SJCRH30 (cell line): Measurements from ENCODE around the gene SRC. TPM values are rescaled to one million over a fixed set of nuclear protein-coding genes. Genes with fewer than 3 reads are reported as not detected.
A peak's percentile ranks its signal among the peaks of the same experiment; 100 is the strongest.

Experiments
- DNase-seq, 2 experiments: peaks; one replicate each; pipeline ENCODE4 v3.0.0-alpha.2; 2015 to 2020
- H3K27ac ChIP-seq: fragments of 250-450 bp; sonication (Bioruptor Pico); 2 replicates; pipeline ENCODE4 v1.5.1; 2020; ENCODE audit warnings: mild to moderate bottlenecking, moderate library complexity
- H3K27me3 ChIP-seq: fragments of 250-450 bp; sonication (Bioruptor Pico); 2 replicates; pipeline ENCODE4 v1.5.1; 2020; ENCODE audit warnings: mild to moderate bottlenecking, moderate library complexity
- H3K36me3 ChIP-seq: fragments of 250-450 bp; sonication (Bioruptor Pico); 2 replicates; pipeline ENCODE4 v1.5.1; 2020; ENCODE audit warnings: mild to moderate bottlenecking, moderate library complexity
- H3K4me1 ChIP-seq: fragments of 250-450 bp; sonication (Bioruptor Pico); 2 replicates; pipeline ENCODE4 v1.5.1; 2020; ENCODE audit warnings: mild to moderate bottlenecking, moderate library complexity
- H3K4me3 ChIP-seq: fragments of 250-450 bp; sonication (Bioruptor Pico); 2 replicates; pipeline ENCODE4 v1.5.1; 2020; ENCODE audit warnings: mild to moderate bottlenecking, moderate library complexity
- H3K9me3 ChIP-seq: fragments of 250-450 bp; sonication (Bioruptor Pico); replicated peaks from 2 replicates; pipeline ENCODE4 v1.5.1; 2020; ENCODE audit warnings: mild to moderate bottlenecking, moderate library complexity
- total RNA-seq: library from RNA; depleted of rRNA; stranded (reverse); fragments of >200 nt; shearing (Covaris generic); gene quantifications from 2 replicates; pipeline ENCODE4 v1.2.3, GENCODE V29; 2014

The SRC gene
- total RNA-seq, 1 experiment from 2014 or later = 15.4 TPM

DNA sequence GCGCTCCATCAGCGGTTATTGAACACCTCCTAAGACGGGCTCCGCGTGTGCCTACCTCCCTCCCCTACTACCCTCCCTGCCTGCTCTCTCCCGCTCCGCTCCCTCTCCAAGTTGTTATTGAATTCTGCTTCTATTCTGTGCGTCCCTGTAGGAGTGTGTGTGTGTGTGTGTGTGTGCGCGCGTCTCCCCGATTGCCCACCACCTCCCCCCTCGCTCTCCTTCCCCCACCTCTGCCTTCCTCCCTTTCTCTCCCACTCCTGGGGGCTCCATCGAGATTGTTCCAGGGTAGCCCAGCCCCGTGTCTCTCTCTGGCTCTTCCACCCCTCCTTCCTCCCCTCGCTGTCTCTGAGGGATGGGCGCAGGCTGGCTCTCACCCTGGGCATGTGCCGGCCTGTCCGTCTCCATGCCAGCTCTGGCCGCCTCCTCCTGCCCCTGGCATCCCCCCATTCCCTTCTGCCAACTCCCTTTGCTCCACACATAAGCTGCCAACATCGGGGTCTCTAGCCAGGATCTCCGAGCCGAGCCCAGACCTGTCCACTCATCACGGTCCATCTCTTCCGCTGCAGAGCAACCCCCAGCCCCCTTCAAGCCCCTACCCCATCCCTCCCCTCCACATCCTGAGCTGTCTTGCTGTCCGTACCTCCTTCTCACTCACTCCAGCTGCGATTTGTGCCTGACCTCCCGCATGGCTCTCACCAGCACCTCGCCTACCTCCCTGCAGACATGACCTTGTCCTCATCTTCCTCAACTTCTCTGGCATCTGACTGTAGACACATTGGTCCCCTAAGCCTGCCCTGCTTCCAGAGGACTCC, 68.5 kb downstream of the SRC start:
- Histone ChIP-seq H3K9me3 (no peaks in the 10 kb centered on the region), H3K36me3 (no peaks in the 10 kb centered on the region), H3K27me3 (peaks cover 28% of the 10 kb centered on the region), H3K4me3 (no peak overlapping the region), H3K27ac (no peak overlapping the region), H3K4me1 (peaks cover 24% of the 10 kb centered on the region)
- DNase-seq = peak in 1 of 2 experiments; percentile 21

- H3K4me1 ChIP-seq = peaks cover 24% of the 10 kb centered on the region
Observed at GRCh38 chr20:37415118-37416085, 69.5 kb downstream of the SRC start.

DNA sequence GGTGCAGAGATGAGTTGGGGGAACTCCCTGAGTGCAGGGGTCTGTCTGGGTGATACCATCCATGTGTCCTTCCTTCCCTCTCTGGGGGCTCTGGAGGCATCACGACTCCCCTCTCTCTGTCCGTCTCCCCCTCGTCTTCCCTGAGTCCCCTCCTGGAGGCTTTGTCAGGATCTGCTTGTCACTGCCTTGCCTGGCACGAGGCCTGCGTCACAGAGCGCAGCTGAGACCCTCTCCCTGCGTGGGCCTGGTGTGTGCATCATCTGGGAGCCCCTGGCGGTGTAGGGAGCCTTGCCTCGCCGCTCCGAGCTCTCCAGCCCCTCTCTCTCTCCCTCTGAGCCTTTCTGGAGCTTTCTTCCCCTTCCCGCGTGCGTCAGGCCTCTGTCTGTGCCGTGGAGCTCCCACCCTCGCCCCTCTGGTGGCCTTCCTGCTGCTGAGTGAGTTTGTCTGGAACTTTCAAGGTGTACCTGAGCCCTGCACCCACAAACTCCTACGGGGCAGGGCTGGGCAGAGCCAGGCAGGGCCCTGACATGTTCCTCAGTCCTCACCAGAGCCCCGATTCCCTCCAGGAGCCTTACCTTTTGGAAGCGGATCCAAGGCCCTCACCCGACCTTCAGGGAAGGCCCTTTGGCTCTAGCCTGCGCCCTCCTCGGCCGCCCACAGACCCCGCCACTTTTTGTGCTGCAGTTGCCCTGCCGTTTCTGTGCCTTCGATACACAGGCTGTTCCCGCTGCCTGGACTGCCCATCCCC, 70.3 kb downstream of the SRC start:
- Histone ChIP-seq H3K9me3 (no peaks in the 10 kb centered on the region), H3K27me3 (peaks cover 32% of the 10 kb centered on the region), H3K4me3 (no peak overlapping the region), H3K36me3 (no peaks in the 10 kb centered on the region), H3K4me1 (peaks cover 20% of the 10 kb centered on the region), H3K27ac (no peak overlapping the region)
- DNase-seq = no peak

More at GRCh38 chr20:37415118-37416085, 69.5 kb downstream of the SRC start:
- Histone ChIP-seq H3K36me3 (no peaks in the 10 kb centered on the region), H3K27ac (no peak overlapping the region), H3K9me3 (no peaks in the 10 kb centered on the region), H3K27me3 (peaks cover 28% of the 10 kb centered on the region), H3K4me3 (no peak overlapping the region)
- DNase-seq = peak in 1 of 2 experiments; percentile 15

GRCh38 chr20:37416848-37417616, 71.1 kb downstream of the SRC start:
- H3K4me3 ChIP-seq = no peak overlapping the region
- no peak overlapping the region for H3K27ac ChIP-seq
- DNase-seq = no peak
- no peaks in the 10 kb centered on the region for H3K9me3 ChIP-seq
- peaks cover 20% of the 10 kb centered on the region for H3K4me1 ChIP-seq
- peaks cover 39% of the 10 kb centered on the region for H3K27me3 ChIP-seq
- no peaks in the 10 kb centered on the region for H3K36me3 ChIP-seq

- no peak for DNase-seq
- H3K4me3 ChIP-seq = no peak overlapping the region
- no peaks in the 10 kb centered on the region for H3K36me3 ChIP-seq
- H3K9me3 ChIP-seq = no peaks in the 10 kb centered on the region
- peaks cover 43% of the 10 kb centered on the region for H3K27me3 ChIP-seq
- H3K4me1 ChIP-seq = peaks cover 19% of the 10 kb centered on the region
- H3K27ac ChIP-seq = no peak overlapping the region
Observed at GRCh38 chr20:37417617-37418467, 71.9 kb downstream of the SRC start.

DNA sequence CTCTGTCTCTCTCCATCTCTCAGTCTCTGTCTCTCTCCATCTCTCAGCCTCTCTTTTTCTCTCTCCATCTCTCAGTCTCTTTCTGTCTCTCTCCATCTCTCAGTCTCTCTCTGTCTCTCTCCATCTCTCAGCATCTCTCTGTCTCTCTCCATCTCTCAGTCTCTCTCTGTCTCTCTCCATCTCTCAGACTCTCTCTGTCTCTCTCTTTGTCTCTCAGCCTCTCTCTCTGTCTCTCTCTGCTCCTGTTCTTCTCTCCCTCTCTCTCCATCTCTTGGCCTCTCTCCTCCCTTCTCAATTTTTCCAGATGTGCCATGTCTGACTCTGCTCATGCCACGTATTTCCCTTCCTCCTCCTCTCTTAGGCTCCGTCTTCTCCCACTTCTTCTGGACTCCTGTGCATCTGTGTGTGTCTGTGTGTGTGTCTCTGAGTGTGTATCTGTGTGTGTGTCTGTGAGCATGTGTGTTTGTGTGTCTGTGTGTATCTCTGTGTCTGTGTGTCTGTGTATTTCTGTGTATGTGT, 72.7 kb downstream of the SRC start:
- Histone ChIP-seq H3K27me3 (peaks cover 45% of the 10 kb centered on the region), H3K4me3 (no peak overlapping the region), H3K4me1 (peaks cover 11% of the 10 kb centered on the region), H3K27ac (no peak overlapping the region), H3K9me3 (no peaks in the 10 kb centered on the region), H3K36me3 (no peaks in the 10 kb centered on the region)
- DNase-seq = no peak

DNA sequence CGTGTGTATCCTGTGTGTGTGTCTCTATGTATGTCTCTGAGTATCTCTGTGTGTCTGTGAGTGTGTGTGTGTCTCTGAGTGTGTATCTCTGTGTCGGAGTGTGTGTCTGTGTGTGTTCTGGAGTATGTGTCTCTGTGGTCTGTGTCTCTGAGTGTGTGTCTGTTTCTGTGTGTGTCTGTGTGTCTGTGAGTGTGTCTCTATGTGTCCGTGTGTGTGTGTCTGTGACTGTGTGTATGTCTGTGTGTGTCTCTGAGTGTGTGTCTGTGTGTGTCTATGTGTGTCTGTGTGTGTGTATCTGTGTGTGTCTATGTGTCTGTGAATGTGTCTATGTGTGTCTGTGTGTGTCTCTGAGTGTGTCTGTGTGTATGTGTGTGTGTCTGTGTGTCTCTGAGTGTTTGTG, 73.4 kb downstream of the SRC start:
- Histone ChIP-seq H3K4me3 (no peak overlapping the region), H3K4me1 (peaks cover 9% of the 10 kb centered on the region), H3K36me3 (no peaks in the 10 kb centered on the region), H3K9me3 (no peaks in the 10 kb centered on the region), H3K27me3 (peaks cover 43% of the 10 kb centered on the region), H3K27ac (no peak overlapping the region)
- no peak for DNase-seq

DNA sequence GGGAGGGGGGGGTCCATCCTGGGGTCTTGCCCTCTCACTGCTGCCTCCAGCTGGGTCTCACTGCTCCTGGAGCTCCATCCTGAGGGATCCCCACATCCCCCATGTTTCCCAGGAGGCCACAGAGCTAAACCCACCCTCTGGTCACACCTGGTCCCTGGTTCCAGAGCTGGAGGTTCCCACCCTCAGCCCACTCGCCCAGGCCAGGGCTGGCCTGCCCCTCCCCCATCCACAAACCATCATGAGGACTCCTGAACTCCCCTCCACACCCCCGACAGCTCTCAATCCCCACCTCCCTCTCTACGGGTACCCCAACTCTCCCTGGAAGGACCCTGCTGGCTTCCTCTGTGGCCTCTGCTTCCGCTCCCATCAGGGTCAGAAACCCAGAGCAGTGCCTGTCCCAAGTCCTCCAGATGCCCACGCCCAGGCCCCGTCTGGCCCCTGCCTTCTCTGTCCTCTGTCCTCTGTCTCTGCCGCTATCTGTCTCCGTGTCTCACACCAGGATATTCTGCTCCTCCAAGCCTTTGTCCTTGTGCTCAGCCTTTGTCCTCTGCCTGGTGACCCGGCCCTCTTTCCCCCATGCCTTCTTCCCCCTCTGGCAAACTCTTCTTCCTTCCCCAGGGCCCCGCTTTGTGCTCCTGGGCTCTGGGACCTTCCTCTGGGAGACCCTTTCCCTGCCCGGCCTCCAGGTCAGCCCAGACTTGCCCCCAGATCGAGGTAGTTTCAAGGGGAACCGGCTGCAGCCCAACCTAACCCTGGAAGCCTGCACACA, 74.0 kb downstream of the SRC start:
- Histone ChIP-seq H3K9me3 (no peaks in the 10 kb centered on the region), H3K27ac (no peak overlapping the region), H3K27me3 (peaks cover 45% of the 10 kb centered on the region), H3K4me3 (no peak overlapping the region), H3K36me3 (no peaks in the 10 kb centered on the region), H3K4me1 (peaks cover 9% of the 10 kb centered on the region)
- DNase-seq = no peak

DNA sequence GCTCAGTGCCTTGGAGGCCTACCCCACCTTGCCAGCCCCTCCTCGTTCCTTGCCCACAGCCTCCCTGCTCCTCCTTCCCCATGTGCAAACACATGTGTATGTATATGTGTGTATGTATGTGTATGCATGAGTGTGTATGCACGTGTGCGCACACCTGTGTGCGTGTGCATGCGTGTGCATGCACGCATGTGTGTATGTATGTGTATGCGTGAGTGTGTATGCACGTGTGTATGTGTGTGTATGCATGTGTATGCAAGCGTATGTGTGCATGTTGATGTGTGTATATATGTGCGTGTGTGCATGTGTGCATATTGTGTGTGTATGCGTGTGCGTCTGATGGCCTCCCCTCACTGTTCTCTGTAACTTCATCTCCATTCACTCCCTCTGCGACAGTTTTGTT, 74.7 kb downstream of the SRC start:
- Histone ChIP-seq H3K27ac (no peak overlapping the region), H3K27me3 (peaks cover 46% of the 10 kb centered on the region), H3K4me1 (peaks cover 12% of the 10 kb centered on the region), H3K36me3 (no peaks in the 10 kb centered on the region), H3K4me3 (no peak overlapping the region), H3K9me3 (no peaks in the 10 kb centered on the region)
- DNase-seq = no peak

DNA sequence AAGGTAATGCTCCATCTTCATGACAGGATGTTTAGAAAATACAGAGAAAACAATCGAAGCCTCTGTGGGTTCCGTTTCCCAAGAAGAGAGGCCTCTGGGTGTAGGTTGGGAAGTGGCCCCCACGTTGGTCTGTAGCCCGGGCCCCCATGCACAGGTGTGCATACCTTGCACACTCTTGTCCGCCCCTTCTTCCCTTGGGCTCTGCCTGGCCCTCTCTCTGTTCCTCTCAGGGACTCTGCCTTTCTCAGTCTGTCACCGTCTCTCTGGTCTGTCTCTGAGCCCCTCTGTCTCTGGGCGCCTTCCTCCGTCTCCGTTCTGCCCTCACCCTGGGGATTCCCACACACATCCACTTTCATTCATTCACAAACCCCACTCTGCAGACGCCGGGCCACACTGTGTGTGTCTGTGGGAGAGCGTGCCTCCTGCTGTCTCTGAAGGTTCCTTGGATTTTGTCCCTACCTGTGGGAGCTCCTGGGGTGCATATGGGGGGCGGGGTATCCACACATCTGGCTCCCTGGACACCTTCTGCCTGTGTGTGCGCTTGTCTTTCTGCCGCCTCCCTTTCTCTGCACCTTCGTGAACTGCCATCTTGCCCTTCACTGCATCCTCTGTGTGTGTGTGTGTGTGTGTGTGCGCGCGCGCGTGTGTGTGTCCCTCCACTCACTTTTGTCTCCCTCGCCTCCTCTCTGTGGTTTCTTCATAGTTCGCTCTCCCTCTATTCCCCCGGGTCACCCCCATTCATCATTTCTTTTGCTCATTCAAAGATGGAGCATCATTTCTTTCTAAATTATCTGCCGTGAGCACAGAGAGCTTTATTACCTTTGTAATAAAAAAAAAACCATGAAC, 75.3 kb downstream of the SRC start:
- Histone ChIP-seq H3K9me3 (no peaks in the 10 kb centered on the region), H3K4me3 (no peak overlapping the region), H3K27me3 (peaks cover 45% of the 10 kb centered on the region), H3K36me3 (no peaks in the 10 kb centered on the region), H3K4me1 (peaks cover 19% of the 10 kb centered on the region), H3K27ac (no peak overlapping the region)
- DNase-seq = no peak

GRCh38 chr20:37421988-37422387, 76.0 kb downstream of the SRC start:
- no peaks in the 10 kb centered on the region for H3K36me3 ChIP-seq
- peaks cover 26% of the 10 kb centered on the region for H3K4me1 ChIP-seq
- DNase-seq = no peak
- no peak overlapping the region for H3K27ac ChIP-seq
- H3K27me3 ChIP-seq = peaks cover 47% of the 10 kb centered on the region
- H3K4me3 ChIP-seq = 0 out of 2 replicates have a peak overlapping the region, but pooled peaks have one; percentile 4
- no peaks in the 10 kb centered on the region for H3K9me3 ChIP-seq

GRCh38 chr20:37422791-37423286, 76.9 kb downstream of the SRC start:
- no peak overlapping the region for H3K4me3 ChIP-seq
- peaks cover 47% of the 10 kb centered on the region for H3K27me3 ChIP-seq
- H3K36me3 ChIP-seq = no peaks in the 10 kb centered on the region
- H3K9me3 ChIP-seq = no peaks in the 10 kb centered on the region
- DNase-seq = no peak
- peaks cover 28% of the 10 kb centered on the region for H3K4me1 ChIP-seq
- no peak overlapping the region for H3K27ac ChIP-seq
